HEK293T (cell line): Measurements from ENCODE around the gene TSPAN9.

Experiments
- CTCF ChIA-PET: fragments of 350-600 bp; formaldehyde crosslinking; extraction: SDS; loops from one replicate; lab custom pipeline; 2021; ENCODE audit warnings: antibody characterized with exemption, inconsistent platforms; lab: Yijun Ruan, JAX
- POLR2A ChIA-PET: fragments of 350-600 bp; formaldehyde crosslinking; extraction: SDS; loops from one replicate; lab custom pipeline; 2020; ENCODE audit warnings: antibody characterized with exemption, inconsistent platforms; lab: Yijun Ruan, JAX
- DNase-seq: peaks from one replicate; pipeline ENCODE4 v3.0.0; 2012; ENCODE audit warnings: mixed read lengths; ENCODE audit errors: extremely low spot score
- ARNT ChIP-seq: fragments of 450-650 bp; IDR thresholded peaks from 2 replicates; pipeline ENCODE4 v1.6.1; 2017; ENCODE audit warnings: mild to moderate bottlenecking
- BHLHE40 ChIP-seq: fragments of 450-650 bp; IDR thresholded peaks from 2 replicates; pipeline ENCODE4 v1.6.1; 2016; ENCODE audit warnings: mild to moderate bottlenecking, moderate library complexity, borderline replicate concordance
- CTBP1 ChIP-seq: fragments of 450-650 bp; IDR thresholded peaks from 2 replicates; pipeline ENCODE4 v1.6.1; 2016; ENCODE audit warnings: borderline replicate concordance
- ELF4 ChIP-seq: fragments of 450-650 bp; IDR thresholded peaks from 2 replicates; pipeline ENCODE4 v1.6.1; 2017; ENCODE audit warnings: antibody characterized with exemption
- FOXA1 ChIP-seq: fragments of 450-650 bp; IDR thresholded peaks from 2 replicates; pipeline ENCODE4 v1.6.1; 2016; ENCODE audit warnings: mild to moderate bottlenecking
- FOXK2 ChIP-seq: fragments of 450-650 bp; IDR thresholded peaks from 2 replicates; pipeline ENCODE4 v1.6.1; 2016; ENCODE audit warnings: mild to moderate bottlenecking
- FOXM1 ChIP-seq: fragments of 450-650 bp; IDR thresholded peaks from 2 replicates; pipeline ENCODE4 v1.6.1; 2017; ENCODE audit warnings: mild to moderate bottlenecking, borderline replicate concordance
- HDGF ChIP-seq: fragments of 450-650 bp; IDR thresholded peaks from 2 replicates; pipeline ENCODE4 v1.6.1; 2017; ENCODE audit warnings: antibody characterized with exemption, borderline replicate concordance
- L3MBTL2 ChIP-seq: fragments of 450-650 bp; conservative IDR thresholded peaks from 2 replicates; pipeline ENCODE4 v1.6.1; 2016; ENCODE audit warnings: mild to moderate bottlenecking
- LEF1 ChIP-seq: fragments of 450-650 bp; IDR thresholded peaks from 2 replicates; pipeline ENCODE4 v1.6.1; 2017; ENCODE audit warnings: mild to moderate bottlenecking, borderline replicate concordance
- NFRKB ChIP-seq: fragments of 450-650 bp; IDR thresholded peaks from 2 replicates; pipeline ENCODE4 v1.6.1; 2016; ENCODE audit warnings: mild to moderate bottlenecking, moderate library complexity
- PKNOX1 ChIP-seq: fragments of 450-650 bp; IDR thresholded peaks from 2 replicates; pipeline ENCODE4 v1.6.1; 2016
- SP1 ChIP-seq: fragments of 450-650 bp; IDR thresholded peaks from 2 replicates; pipeline ENCODE4 v1.6.1; 2017
- SUZ12 ChIP-seq: fragments of 450-650 bp; IDR thresholded peaks from 2 replicates; pipeline ENCODE4 v1.6.1; 2016; ENCODE audit warnings: mild to moderate bottlenecking
- TARDBP ChIP-seq: fragments of 450-650 bp; IDR thresholded peaks from 2 replicates; pipeline ENCODE4 v1.6.1; 2016
- ZNF384 ChIP-seq: fragments of 450-650 bp; IDR thresholded peaks from 2 replicates; pipeline ENCODE4 v1.6.1; 2016

The TSPAN9 gene

GRCh38 chr12:3300833-3301401, 223.7 kb downstream of the TSPAN9 start:
- CTCF ChIA-PET, result interaction anchor here (0.6 to 4.3 kb wide), 45 partner anchors 9 to 976 kb away, joined by 3 to 38 read pairs (median 5); partner anchors contain the start of gene CRACR2A
- no peak for DNase-seq
- no peak for TF ChIP-seq BHLHE40
- TF ChIP-seq FOXM1, result no peak
- no peak for TF ChIP-seq TARDBP
- TF ChIP-seq ELF4, result no peak
- no peak for TF ChIP-seq FOXK2
- no peak for TF ChIP-seq HDGF
- no peak for TF ChIP-seq ZNF384
- no peak for TF ChIP-seq L3MBTL2
- TF ChIP-seq FOXA1, result no peak
- no peak for TF ChIP-seq SP1
- no peak for TF ChIP-seq LEF1
- no peak for TF ChIP-seq NFRKB
- no peak for TF ChIP-seq ARNT
- TF ChIP-seq PKNOX1, result no peak
- no peak for TF ChIP-seq CTBP1
- no peak for TF ChIP-seq SUZ12
- POLR2A ChIA-PET, result no interaction called here

DNA sequence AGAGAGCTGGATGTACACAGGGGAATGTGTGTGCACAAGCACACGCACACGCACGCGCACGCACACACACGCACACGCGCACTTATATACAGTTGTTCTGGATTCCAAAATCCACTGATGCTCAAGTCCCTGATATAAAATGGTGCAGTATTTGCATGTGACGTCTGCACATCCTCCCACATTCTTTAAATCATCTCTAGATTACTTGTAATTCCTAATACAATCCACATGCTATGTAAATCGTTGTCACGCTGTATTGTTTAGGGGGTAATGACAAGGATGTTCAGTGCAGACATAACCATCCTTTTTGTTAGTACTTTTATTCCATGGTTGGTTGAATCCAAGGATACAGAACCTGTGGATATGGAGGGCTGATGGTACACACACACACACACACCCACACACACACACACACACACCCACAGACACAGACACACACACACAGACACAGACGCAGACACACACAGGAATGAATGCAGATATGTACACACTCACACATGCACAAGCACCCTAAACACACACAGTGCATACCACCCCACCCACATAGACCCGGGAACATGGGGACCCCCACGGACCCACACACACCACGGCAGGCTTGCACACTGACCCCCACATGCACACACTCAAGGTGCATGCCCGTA, 225.3 kb downstream of the TSPAN9 start:
- ChIA-PET POLR2A (no interaction called here), CTCF (interaction anchor here (4.3 kb wide), 1 partner anchor 12 kb away, joined by 38 read pairs; no protein-coding TSS in a partner anchor)
- TF ChIP-seq FOXM1, result no peak
- no peak for TF ChIP-seq L3MBTL2
- no peak for TF ChIP-seq ARNT
- TF ChIP-seq PKNOX1, result no peak
- no peak for DNase-seq

DNA sequence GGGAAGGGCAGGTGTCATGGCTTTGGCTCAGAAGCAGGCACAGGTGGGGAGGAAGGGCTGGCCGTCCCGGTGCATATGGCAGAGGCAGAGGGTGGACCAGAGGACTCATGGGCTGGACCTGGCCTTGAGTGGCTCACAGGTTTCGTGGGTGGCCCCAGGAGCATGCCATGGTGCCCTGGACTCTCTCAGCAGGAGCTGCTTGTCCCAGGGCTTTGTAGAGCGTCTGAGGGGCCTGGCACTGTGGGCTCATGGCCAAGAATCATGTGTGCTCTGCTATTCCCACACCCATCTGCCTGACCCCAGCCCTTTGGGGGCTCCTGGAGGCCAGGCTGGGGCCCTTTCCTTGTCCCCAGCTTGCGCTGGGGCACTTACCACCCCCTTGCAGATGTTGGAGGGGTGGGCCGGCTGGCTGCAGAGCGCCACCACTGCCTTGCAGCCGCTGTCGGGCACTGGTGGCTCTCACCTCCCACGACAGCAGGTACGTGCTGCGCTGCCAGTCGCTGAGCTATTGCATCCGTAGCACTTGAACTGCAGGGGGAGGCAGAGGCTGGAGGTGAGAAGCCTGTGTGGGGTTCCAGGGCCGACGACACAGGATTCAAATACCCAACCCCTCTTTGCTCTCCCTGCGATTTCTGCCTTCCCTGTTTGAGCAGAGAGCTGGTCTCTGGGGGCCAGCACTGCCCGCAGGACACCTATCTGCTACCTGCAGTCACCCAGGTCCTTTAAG, 226.4 kb downstream of the TSPAN9 start:
- DNase-seq, result no peak
- no peak for TF ChIP-seq LEF1
- TF ChIP-seq TARDBP, result no peak
- TF ChIP-seq HDGF, result no peak
- TF ChIP-seq ARNT, result no peak
- no peak for TF ChIP-seq NFRKB
- no peak for TF ChIP-seq FOXK2
- TF ChIP-seq FOXM1, result no peak
- no peak for TF ChIP-seq CTBP1
- no peak for TF ChIP-seq SP1
- TF ChIP-seq SUZ12, result no peak
- TF ChIP-seq L3MBTL2, result no peak
- no peak for TF ChIP-seq FOXA1
- TF ChIP-seq PKNOX1, result no peak
- TF ChIP-seq ELF4, result no peak
- TF ChIP-seq BHLHE40, result no peak
- TF ChIP-seq ZNF384, result no peak
- CTCF ChIA-PET, result interaction anchor here (0.6 to 1.0 kb wide), 2 partner anchors 188 to 339 kb away, joined by 3 to 4 read pairs; partner anchors contain the start of gene PRMT8
- POLR2A ChIA-PET, result no interaction called here

DNA sequence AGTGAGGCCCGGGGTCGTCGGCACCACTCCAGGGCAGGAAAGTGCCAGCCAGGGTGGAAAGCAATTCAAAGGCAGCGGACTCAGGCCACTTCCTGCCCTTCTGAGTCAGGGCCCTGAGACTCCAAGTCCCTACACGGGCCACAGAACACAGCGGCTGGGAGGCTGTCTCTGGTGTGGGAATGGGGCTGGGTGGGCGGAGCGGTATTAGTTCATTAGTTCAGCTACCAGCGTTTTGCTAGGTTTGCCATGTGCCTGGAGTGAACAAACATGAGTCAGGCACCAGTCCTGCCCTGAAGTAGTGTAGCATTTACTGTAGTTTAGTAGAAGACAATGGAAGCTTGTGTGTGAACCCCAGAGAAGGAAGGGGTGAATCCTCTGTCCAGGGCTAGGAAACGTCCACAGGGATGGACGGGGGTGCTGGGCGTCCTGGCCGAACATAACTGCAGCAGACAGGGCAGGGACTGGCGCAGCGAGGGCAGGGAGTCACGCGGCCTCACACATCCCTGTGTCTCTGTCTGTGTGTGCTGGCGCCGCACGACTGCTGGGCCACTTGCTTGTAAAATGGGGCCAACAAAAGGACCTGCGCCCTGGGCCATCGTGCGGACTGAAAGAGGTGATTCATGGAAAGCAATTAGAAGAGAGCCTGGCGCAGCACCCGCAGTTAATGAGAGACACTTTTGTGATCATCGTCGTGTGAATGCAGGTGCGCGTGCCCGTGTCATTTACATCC, 227.4 kb downstream of the TSPAN9 start:
- CTCF ChIA-PET, result interaction anchor here (1.0 kb wide), 1 partner anchor 187 kb away, joined by 3 read pairs; the partner anchor contains the start of gene PRMT8
- no peak for TF ChIP-seq ARNT
- TF ChIP-seq FOXA1, result no peak
- TF ChIP-seq PKNOX1, result no peak
- no peak for TF ChIP-seq L3MBTL2
- no peak for TF ChIP-seq CTBP1
- TF ChIP-seq NFRKB, result no peak
- no peak for TF ChIP-seq HDGF
- TF ChIP-seq LEF1, result no peak
- no peak for TF ChIP-seq ZNF384
- no peak for TF ChIP-seq BHLHE40
- TF ChIP-seq SP1, result no peak
- TF ChIP-seq ELF4, result no peak
- TF ChIP-seq TARDBP, result no peak
- TF ChIP-seq FOXK2, result no peak
- TF ChIP-seq FOXM1, result no peak
- no peak for DNase-seq
- POLR2A ChIA-PET, result no interaction called here
